ENCODE measurements around the gene CCT2. TPM values are rescaled to one million over a fixed set of nuclear protein-coding genes. Genes with fewer than 3 reads are reported as not detected.

CCT2 gene
- total and polyA plus RNA-seq, 9 of the 15 experiments (the other 6 are each of a cell fraction or from before 2014, with no cell fraction given), result 341 to 738 (median 490) TPM

DNA sequence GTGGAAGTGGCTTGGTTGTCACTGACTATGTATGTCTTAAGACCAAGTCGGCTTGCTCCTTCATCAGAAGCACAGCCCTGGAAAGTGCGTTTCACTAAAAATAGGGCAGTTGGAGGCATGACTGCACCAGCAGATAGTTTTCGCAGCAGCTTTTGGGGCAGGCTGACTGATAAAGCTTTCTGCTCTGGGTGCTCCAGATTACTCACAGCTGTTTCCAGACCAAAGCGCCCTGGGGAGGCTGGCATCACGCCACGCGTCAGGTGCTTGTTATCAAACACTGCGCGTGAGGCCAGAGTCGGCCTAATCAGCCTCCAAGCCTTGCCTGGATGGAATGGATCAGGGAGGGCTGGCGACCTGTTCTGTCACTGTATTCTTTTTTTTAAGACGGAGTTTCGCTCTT is 38.7 kb downstream of the CCT2 start (continued):
- TF ChIP-seq MYNN (IDR thresholded peaks at IDR 0.05) (peak; percentile 92), MYNN (CRISPR knock-in tag; IDR thresholded peaks at IDR 0.05) (no peak), NCOA1 (IDR thresholded peaks at IDR 0.05; ENCODE audit: low read depth) (peak; percentile 90; the same call in 1 of the 2 replicates), MXI1 (IDR thresholded peaks at IDR 0.05; ENCODE audit: low read depth, low read length) (peak; percentile 86), YY1 (IDR thresholded peaks at IDR 0.05; ENCODE audit: borderline replicate concordance in 1 of 3, control insufficient read depth in 1 of 3, extremely low read depth in 1 of 3, insufficient read depth in 3 of 3, insufficient read length in 1 of 3, insufficient replicate concordance in 2 of 3, low read depth in 1 of 3, low read length in 2 of 3) (peak in 1 of 3 experiments; percentile 48), MIER1 (IDR thresholded peaks at IDR 0.05; ENCODE audit: low read depth) (peak; percentile 68; the same call in 1 of the 2 replicates), HINFP (tag; conservative IDR thresholded peaks at IDR 0.05; ENCODE audit: low read depth) (no peak; the same call in 1 of the 2 replicates), TRIM28 (IDR thresholded peaks at IDR 0.05) (peak; percentile 75), SMARCA4 (IDR thresholded peaks at IDR 0.05) (peak; percentile 95), CBX5 (IDR thresholded peaks at IDR 0.05; ENCODE audit: borderline replicate concordance, low read depth) (peak; percentile 22; the same call in 1 of the 2 replicates), REST (IDR thresholded peaks at IDR 0.05; ENCODE audit: borderline replicate concordance) (peak; percentile 78), REST (CRISPR knock-in tag; IDR thresholded peaks at IDR 0.05; ENCODE audit: low read depth) (no peak), ERF (CRISPR knock-in tag; IDR thresholded peaks at IDR 0.05) (peak; percentile 96), RCOR1 (IDR thresholded peaks at IDR 0.05; ENCODE audit: borderline replicate concordance in 1 of 2, low read depth in 2 of 2, low read length in 2 of 2) (peak; percentile 94 to 98), NCOR1 (IDR thresholded peaks at IDR 0.05) (peak; percentile 100)
- TF ChIP-seq, protein P1, sequence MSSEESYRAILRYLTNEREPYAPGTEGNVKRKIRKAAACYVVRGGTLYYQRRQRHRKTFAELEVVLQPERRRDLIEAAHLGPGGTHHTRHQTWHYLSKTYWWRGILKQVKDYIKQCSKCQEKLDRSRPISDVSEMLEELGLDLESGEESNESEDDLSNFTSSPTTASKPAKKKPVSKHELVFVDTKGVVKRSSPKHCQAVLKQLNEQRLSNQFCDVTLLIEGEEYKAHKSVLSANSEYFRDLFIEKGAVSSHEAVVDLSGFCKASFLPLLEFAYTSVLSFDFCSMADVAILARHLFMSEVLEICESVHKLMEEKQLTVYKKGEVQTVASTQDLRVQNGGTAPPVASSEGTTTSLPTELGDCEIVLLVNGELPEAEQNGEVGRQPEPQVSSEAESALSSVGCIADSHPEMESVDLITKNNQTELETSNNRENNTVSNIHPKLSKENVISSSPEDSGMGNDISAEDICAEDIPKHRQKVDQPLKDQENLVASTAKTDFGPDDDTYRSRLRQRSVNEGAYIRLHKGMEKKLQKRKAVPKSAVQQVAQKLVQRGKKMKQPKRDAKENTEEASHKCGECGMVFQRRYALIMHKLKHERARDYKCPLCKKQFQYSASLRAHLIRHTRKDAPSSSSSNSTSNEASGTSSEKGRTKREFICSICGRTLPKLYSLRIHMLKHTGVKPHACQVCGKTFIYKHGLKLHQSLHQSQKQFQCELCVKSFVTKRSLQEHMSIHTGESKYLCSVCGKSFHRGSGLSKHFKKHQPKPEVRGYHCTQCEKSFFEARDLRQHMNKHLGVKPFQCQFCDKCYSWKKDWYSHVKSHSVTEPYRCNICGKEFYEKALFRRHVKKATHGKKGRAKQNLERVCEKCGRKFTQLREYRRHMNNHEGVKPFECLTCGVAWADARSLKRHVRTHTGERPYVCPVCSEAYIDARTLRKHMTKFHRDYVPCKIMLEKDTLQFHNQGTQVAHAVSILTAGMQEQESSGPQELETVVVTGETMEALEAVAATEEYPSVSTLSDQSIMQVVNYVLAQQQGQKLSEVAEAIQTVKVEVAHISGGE (CRISPR knock-in tag; IDR thresholded peaks at IDR 0.05), result peak in 1 of 3 experiments; percentile 90; a peak in 2 of 6 replicates
